Fibroblast of skin of abdomen (primary cell): ENCODE results near the gene SLC23A1. TPM values are rescaled to one million over a fixed set of nuclear protein-coding genes. Genes with fewer than 3 reads are reported as not detected.
"Not testable (repeated sequence)": the region's sequence is repeated elsewhere in the genome, so short reads cannot be mapped to it uniquely, and the experiment has no call there.

Experiments used
- DNase-seq: peaks from one replicate; pipeline ENCODE4 v3.0.0-alpha.2; 2013
- polyA plus RNA-seq, 2 experiments: library from polyadenylated mRNA; unstranded; fragments of 120-200 nt; gene quantifications; one replicate each; pipeline ENCODE4 v1.2.1, GENCODE V29; 2013; ENCODE audit not compliant: insufficient read length in 2 of 2

Gene SLC23A1
- polyA plus RNA-seq (2013, experiment 1 of 2; ENCODE audit: insufficient read length) = 0.13 TPM
- 0.19 TPM for polyA plus RNA-seq (2013, experiment 2 of 2; ENCODE audit: insufficient read length)

- DNase-seq = no peak
These were observed at the start of gene SLC23A1 for GRCh38 chr5:139383275-139383992. Gene SLC23A1 (minus strand): TSS chr5:139383297. CDS start chr5:139383253, 44 bp downstream.

GRCh38 chr5:139431706-139432105, 48.6 kb upstream of the SLC23A1 start:
- DNase-seq = no peak

- no peak for DNase-seq
These were observed 46.9 kb upstream of the SLC23A1 start for GRCh38 chr5:139430015-139430414.

- DNase-seq = peak; percentile 83
These were observed 43.2 kb upstream of the SLC23A1 start for GRCh38 chr5:139426203-139426885.

GRCh38 chr5:139425497-139425896, 42.4 kb upstream of the SLC23A1 start:
- DNase-seq = no peak

- peak; percentile 70 for DNase-seq
These were observed 39.3 kb upstream of the SLC23A1 start for GRCh38 chr5:139422307-139422893.

- no peak for DNase-seq
These were observed 36.4 kb upstream of the SLC23A1 start for GRCh38 chr5:139419226-139420192.

GRCh38 chr5:139418793-139419192, 35.7 kb upstream of the SLC23A1 start:
- DNase-seq = no peak

- no peak for DNase-seq
These were observed 34.1 kb upstream of the SLC23A1 start for GRCh38 chr5:139417214-139417613.

GRCh38 chr5:139416651-139417050, 33.6 kb upstream of the SLC23A1 start:
- DNase-seq = no peak

- no peak for DNase-seq
These were observed 32.8 kb upstream of the SLC23A1 start for GRCh38 chr5:139415869-139416268.

- DNase-seq = no peak
These were observed 32.2 kb upstream of the SLC23A1 start for GRCh38 chr5:139415221-139415861.

- DNase-seq = no peak
These were observed 31.6 kb upstream of the SLC23A1 start for GRCh38 chr5:139414581-139415130.

GRCh38 chr5:139413963-139414362, 30.9 kb upstream of the SLC23A1 start:
- no peak for DNase-seq

GRCh38 chr5:139413153-139413552, 30.1 kb upstream of the SLC23A1 start:
- DNase-seq = no peak

GRCh38 chr5:139410993-139411828, 28.1 kb upstream of the SLC23A1 start:
- peak; percentile 26 for DNase-seq

- no peak for DNase-seq
These were observed 27.3 kb upstream of the SLC23A1 start for GRCh38 chr5:139410121-139410992.

- not testable (repeated sequence) for DNase-seq
These were observed 26.0 kb upstream of the SLC23A1 start for GRCh38 chr5:139409116-139409515.

- DNase-seq = no peak
These were observed 25.1 kb upstream of the SLC23A1 start for GRCh38 chr5:139408191-139408590.
